ENCODE results near the gene NT5C2. TPM values are rescaled to one million over a fixed set of nuclear protein-coding genes. Genes with fewer than 3 reads are reported as not detected.

NT5C2 gene
- polyA plus RNA-seq, 1 donor (not counting 4 experiments of a cell fraction or from before 2014, with no cell fraction given): 88.6 TPM

GRCh38 chr10:103078676-103079075 is 114.4 kb downstream of the NT5C2 start:
- TF ChIP-seq, protein P1, sequence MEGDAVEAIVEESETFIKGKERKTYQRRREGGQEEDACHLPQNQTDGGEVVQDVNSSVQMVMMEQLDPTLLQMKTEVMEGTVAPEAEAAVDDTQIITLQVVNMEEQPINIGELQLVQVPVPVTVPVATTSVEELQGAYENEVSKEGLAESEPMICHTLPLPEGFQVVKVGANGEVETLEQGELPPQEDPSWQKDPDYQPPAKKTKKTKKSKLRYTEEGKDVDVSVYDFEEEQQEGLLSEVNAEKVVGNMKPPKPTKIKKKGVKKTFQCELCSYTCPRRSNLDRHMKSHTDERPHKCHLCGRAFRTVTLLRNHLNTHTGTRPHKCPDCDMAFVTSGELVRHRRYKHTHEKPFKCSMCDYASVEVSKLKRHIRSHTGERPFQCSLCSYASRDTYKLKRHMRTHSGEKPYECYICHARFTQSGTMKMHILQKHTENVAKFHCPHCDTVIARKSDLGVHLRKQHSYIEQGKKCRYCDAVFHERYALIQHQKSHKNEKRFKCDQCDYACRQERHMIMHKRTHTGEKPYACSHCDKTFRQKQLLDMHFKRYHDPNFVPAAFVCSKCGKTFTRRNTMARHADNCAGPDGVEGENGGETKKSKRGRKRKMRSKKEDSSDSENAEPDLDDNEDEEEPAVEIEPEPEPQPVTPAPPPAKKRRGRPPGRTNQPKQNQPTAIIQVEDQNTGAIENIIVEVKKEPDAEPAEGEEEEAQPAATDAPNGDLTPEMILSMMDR (optimal IDR thresholded peaks at IDR 0.05 in 1 of 3, IDR thresholded peaks at IDR 0.05 in 1 of 3, conservative IDR thresholded peaks at IDR 0.05 in 1 of 3; ENCODE audit: extremely low read depth in 1 of 3, insufficient read depth in 2 of 3, low read length in 3 of 3): no peak
- no peak for TF ChIP-seq EZH2 (IDR thresholded peaks at IDR 0.05; ENCODE audit: low read length)
- Histone ChIP-seq H3K4me3 (ENCODE audit: control insufficient read depth in 2 of 3, extremely low read depth in 1 of 3, insufficient read depth in 2 of 3, low read depth in 1 of 3, low read length in 3 of 3) (no peak overlapping the region), H3K36me3 (ENCODE audit: control insufficient read depth in 2 of 2, extremely low read depth in 1 of 2, insufficient read depth in 2 of 2, low read length in 2 of 2) (no peaks in the 10 kb centered on the region), H2AFZ (ENCODE audit: control insufficient read depth, low read length) (no peak overlapping the region), H3K79me2 (ENCODE audit: control insufficient read depth, insufficient read depth, low read length) (no peaks in the 10 kb centered on the region), H3K27ac (ENCODE audit: control insufficient read depth, insufficient read depth, low read length) (no peak overlapping the region), H3K27me3 (ENCODE audit: control insufficient read depth, extremely low read depth, insufficient read depth, low read length) (no peaks in the 10 kb centered on the region), H3K4me1 (ENCODE audit: control insufficient read depth, extremely low read depth, insufficient read depth, low read length) (peaks cover 4% of the 10 kb centered on the region), H3K9me3 (ENCODE audit: control insufficient read depth, low read depth, low read length) (no peaks in the 10 kb centered on the region), H3K9ac (ENCODE audit: control insufficient read depth, extremely low read depth, insufficient read depth, low read length) (no peak overlapping the region), H3K9me1 (ENCODE audit: control insufficient read depth, extremely low read depth, insufficient read depth, low read length) (no peaks in the 10 kb centered on the region), H3K4me2 (ENCODE audit: control insufficient read depth, extremely low read depth, insufficient read depth, low read depth, low read length) (no peak overlapping the region), H4K20me1 (ENCODE audit: control insufficient read depth, extremely low read depth, insufficient read depth, low read length) (no peaks in the 10 kb centered on the region)
- dilution Hi-C loops (cut with MboI; ENCODE audit: extremely low pct_ligation_motif_present, low sequenced_read_pairs): loop anchor here (25.0 kb wide), 1 partner anchor 241 kb away; the partner anchor contains the start of gene CYP17A1
- DNase-seq (ENCODE audit: low read depth, low spot score): no peak
- FAIRE-seq: no peak

DNA sequence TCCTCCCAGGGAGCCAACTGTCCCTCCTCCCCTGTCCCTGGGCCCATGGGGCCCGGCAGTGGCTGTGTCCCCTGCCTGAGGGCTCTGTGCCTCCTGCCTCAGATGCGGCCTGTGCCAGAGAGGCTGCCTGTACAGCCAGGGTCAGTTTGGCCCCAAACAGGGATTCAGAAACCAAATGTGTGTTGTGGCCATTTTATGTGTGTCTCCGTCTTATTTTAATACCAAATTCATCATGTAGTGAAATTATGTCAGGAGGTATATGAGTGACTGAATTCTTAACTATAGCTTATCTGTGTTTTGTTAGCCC is 114.8 kb downstream of the NT5C2 start:
- dilution Hi-C loops (cut with MboI; ENCODE audit: extremely low pct_ligation_motif_present, low sequenced_read_pairs): loop anchor here (25.0 kb wide), 1 partner anchor 241 kb away; the partner anchor contains the start of gene CYP17A1
- no peak for FAIRE-seq

More for the DNA sequence above, 114.8 kb downstream of the NT5C2 start:
- Histone ChIP-seq H3K9ac (ENCODE audit: control insufficient read depth, extremely low read depth, insufficient read depth, low read length) (no peak overlapping the region), H4K20me1 (ENCODE audit: control insufficient read depth, extremely low read depth, insufficient read depth, low read length) (no peaks in the 10 kb centered on the region), H3K36me3 (ENCODE audit: control insufficient read depth in 2 of 2, extremely low read depth in 1 of 2, insufficient read depth in 2 of 2, low read length in 2 of 2) (no peaks in the 10 kb centered on the region), H3K4me1 (ENCODE audit: control insufficient read depth, extremely low read depth, insufficient read depth, low read length) (peaks cover 4% of the 10 kb centered on the region), H3K9me3 (ENCODE audit: control insufficient read depth, low read depth, low read length) (no peaks in the 10 kb centered on the region), H2AFZ (ENCODE audit: control insufficient read depth, low read length) (no peak overlapping the region), H3K27ac (ENCODE audit: control insufficient read depth, insufficient read depth, low read length) (no peak overlapping the region), H3K4me3 (ENCODE audit: control insufficient read depth in 2 of 3, extremely low read depth in 1 of 3, insufficient read depth in 2 of 3, low read depth in 1 of 3, low read length in 3 of 3) (no peak overlapping the region), H3K4me2 (ENCODE audit: control insufficient read depth, extremely low read depth, insufficient read depth, low read depth, low read length) (no peak overlapping the region), H3K27me3 (ENCODE audit: control insufficient read depth, extremely low read depth, insufficient read depth, low read length) (no peaks in the 10 kb centered on the region), H3K9me1 (ENCODE audit: control insufficient read depth, extremely low read depth, insufficient read depth, low read length) (no peaks in the 10 kb centered on the region), H3K79me2 (ENCODE audit: control insufficient read depth, insufficient read depth, low read length) (no peaks in the 10 kb centered on the region)
- no peak for TF ChIP-seq EZH2 (IDR thresholded peaks at IDR 0.05; ENCODE audit: low read length)
- TF ChIP-seq, protein P1 (optimal IDR thresholded peaks at IDR 0.05 in 1 of 3, IDR thresholded peaks at IDR 0.05 in 1 of 3, conservative IDR thresholded peaks at IDR 0.05 in 1 of 3; ENCODE audit: extremely low read depth in 1 of 3, insufficient read depth in 2 of 3, low read length in 3 of 3): no peak
- DNase-seq (ENCODE audit: low read depth, low spot score): no peak

Data from keratinocyte (primary cell).